ENCODE measurements around the gene TUBGCP2.
A peak's percentile ranks its signal among the peaks of the same experiment; 100 is the strongest.

TUBGCP2 gene

GRCh38 chr10:133293810-133294119, 14.9 kb downstream of the TUBGCP2 start:
- H3K27ac ChIP-seq (ENCODE audit: low read depth, low read length) = peak overlapping the region; percentile 43
- no peaks in the 10 kb centered on the region for H3K9me3 ChIP-seq (ENCODE audit: control insufficient read depth in 5 of 5, low read length in 5 of 5)
- H3K36me3 ChIP-seq (ENCODE audit: control insufficient read depth in 5 of 5, insufficient read depth in 5 of 5, low read length in 5 of 5) = peaks cover 0 to 94% (median 84%) of the 10 kb centered on the region in 5 donors
- peak overlapping the region in 1 of 5 donors; percentile 7 for H3K9ac ChIP-seq (ENCODE audit: low read length in 5 of 5)
- H3K4me3 ChIP-seq (ENCODE audit: low read depth in 1 of 5, low read length in 5 of 5) = no peak overlapping the region
- peaks cover 0 to 22% (median 14%) of the 10 kb centered on the region in 5 donors for H3K4me1 ChIP-seq (ENCODE audit: control insufficient read depth in 5 of 5, insufficient read depth in 5 of 5, low read length in 5 of 5)
- H3K27me3 ChIP-seq (ENCODE audit: control insufficient read depth in 5 of 5, insufficient read depth in 4 of 5, low read length in 5 of 5) = no peaks in the 10 kb centered on the region

GRCh38 chr10:133292919-133293809, 15.5 kb downstream of the TUBGCP2 start:
- Histone ChIP-seq H3K4me3 (ENCODE audit: low read depth in 1 of 5, low read length in 5 of 5) (no peak overlapping the region), H3K27ac (ENCODE audit: low read depth, low read length) (peak overlapping the region; percentile 43), H3K9me3 (ENCODE audit: control insufficient read depth in 5 of 5, low read length in 5 of 5) (no peaks in the 10 kb centered on the region), H3K4me1 (ENCODE audit: control insufficient read depth in 5 of 5, insufficient read depth in 5 of 5, low read length in 5 of 5) (peaks cover 0 to 22% (median 14%) of the 10 kb centered on the region in 5 donors), H3K9ac (ENCODE audit: low read length in 5 of 5) (no peak overlapping the region), H3K36me3 (ENCODE audit: control insufficient read depth in 5 of 5, insufficient read depth in 5 of 5, low read length in 5 of 5) (peaks cover 0 to 94% (median 84%) of the 10 kb centered on the region in 5 donors), H3K27me3 (ENCODE audit: control insufficient read depth in 5 of 5, insufficient read depth in 4 of 5, low read length in 5 of 5) (no peaks in the 10 kb centered on the region)

- Histone ChIP-seq H3K4me3 (ENCODE audit: low read depth in 1 of 5, low read length in 5 of 5) (no peak overlapping the region), H3K9me3 (ENCODE audit: control insufficient read depth in 5 of 5, low read length in 5 of 5) (no peaks in the 10 kb centered on the region), H3K4me1 (ENCODE audit: control insufficient read depth in 5 of 5, insufficient read depth in 5 of 5, low read length in 5 of 5) (peaks cover 0 to 21% (median 14%) of the 10 kb centered on the region in 5 donors), H3K36me3 (ENCODE audit: control insufficient read depth in 5 of 5, insufficient read depth in 5 of 5, low read length in 5 of 5) (peaks cover 4 to 92% (median 82%) of the 10 kb centered on the region in 5 donors), H3K9ac (ENCODE audit: low read length in 5 of 5) (no peak overlapping the region), H3K27me3 (ENCODE audit: control insufficient read depth in 5 of 5, insufficient read depth in 4 of 5, low read length in 5 of 5) (no peaks in the 10 kb centered on the region), H3K27ac (ENCODE audit: low read depth, low read length) (no peak overlapping the region)
These were observed 18.9 kb downstream of the TUBGCP2 start for GRCh38 chr10:133289761-133290160.

- no peak overlapping the region for H3K9ac ChIP-seq (ENCODE audit: low read length in 5 of 5)
- no peaks in the 10 kb centered on the region for H3K27me3 ChIP-seq (ENCODE audit: control insufficient read depth in 5 of 5, insufficient read depth in 4 of 5, low read length in 5 of 5)
- H3K27ac ChIP-seq (ENCODE audit: low read depth, low read length) = no peak overlapping the region
- peaks cover 0 to 3% (median 1%) of the 10 kb centered on the region in 5 donors for H3K4me1 ChIP-seq (ENCODE audit: control insufficient read depth in 5 of 5, insufficient read depth in 5 of 5, low read length in 5 of 5)
- H3K36me3 ChIP-seq (ENCODE audit: control insufficient read depth in 5 of 5, insufficient read depth in 5 of 5, low read length in 5 of 5) = peaks cover 4 to 92% (median 82%) of the 10 kb centered on the region in 5 donors
- no peaks in the 10 kb centered on the region for H3K9me3 ChIP-seq (ENCODE audit: control insufficient read depth in 5 of 5, low read length in 5 of 5)
- H3K4me3 ChIP-seq (ENCODE audit: low read depth in 1 of 5, low read length in 5 of 5) = no peak overlapping the region
These were observed 20.7 kb downstream of the TUBGCP2 start for GRCh38 chr10:133287832-133288500.

GRCh38 chr10:133286366-133286765, 22.3 kb downstream of the TUBGCP2 start:
- Histone ChIP-seq H3K4me3 (ENCODE audit: low read depth in 1 of 5, low read length in 5 of 5) (no peak overlapping the region), H3K27ac (ENCODE audit: low read depth, low read length) (no peak overlapping the region), H3K36me3 (ENCODE audit: control insufficient read depth in 5 of 5, insufficient read depth in 5 of 5, low read length in 5 of 5) (peaks cover 4 to 96% (median 90%) of the 10 kb centered on the region in 5 donors), H3K9ac (ENCODE audit: low read length in 5 of 5) (no peak overlapping the region), H3K9me3 (ENCODE audit: control insufficient read depth in 5 of 5, low read length in 5 of 5) (no peaks in the 10 kb centered on the region), H3K4me1 (ENCODE audit: control insufficient read depth in 5 of 5, insufficient read depth in 5 of 5, low read length in 5 of 5) (no peaks in the 10 kb centered on the region), H3K27me3 (ENCODE audit: control insufficient read depth in 5 of 5, insufficient read depth in 4 of 5, low read length in 5 of 5) (no peaks in the 10 kb centered on the region)

- Histone ChIP-seq H3K4me3 (ENCODE audit: low read depth in 1 of 5, low read length in 5 of 5) (no peak overlapping the region), H3K4me1 (ENCODE audit: control insufficient read depth in 5 of 5, insufficient read depth in 5 of 5, low read length in 5 of 5) (no peaks in the 10 kb centered on the region), H3K27ac (ENCODE audit: low read depth, low read length) (no peak overlapping the region), H3K27me3 (ENCODE audit: control insufficient read depth in 5 of 5, insufficient read depth in 4 of 5, low read length in 5 of 5) (no peaks in the 10 kb centered on the region), H3K9ac (ENCODE audit: low read length in 5 of 5) (no peak overlapping the region), H3K9me3 (ENCODE audit: control insufficient read depth in 5 of 5, low read length in 5 of 5) (no peaks in the 10 kb centered on the region), H3K36me3 (ENCODE audit: control insufficient read depth in 5 of 5, insufficient read depth in 5 of 5, low read length in 5 of 5) (peaks cover 4 to 98% (median 93%) of the 10 kb centered on the region in 5 donors)
These were observed 23.5 kb downstream of the TUBGCP2 start for GRCh38 chr10:133285217-133285616.

- no peak overlapping the region for H3K9ac ChIP-seq (ENCODE audit: low read length in 5 of 5)
- H3K27ac ChIP-seq (ENCODE audit: low read depth, low read length) = no peak overlapping the region
- H3K4me1 ChIP-seq (ENCODE audit: control insufficient read depth in 5 of 5, insufficient read depth in 5 of 5, low read length in 5 of 5) = peaks cover 0 to under 1% (median 0%) of the 10 kb centered on the region in 5 donors
- no peaks in the 10 kb centered on the region for H3K9me3 ChIP-seq (ENCODE audit: control insufficient read depth in 5 of 5, low read length in 5 of 5)
- peaks cover 4 to 98% (median 95%) of the 10 kb centered on the region in 5 donors for H3K36me3 ChIP-seq (ENCODE audit: control insufficient read depth in 5 of 5, insufficient read depth in 5 of 5, low read length in 5 of 5)
- H3K4me3 ChIP-seq (ENCODE audit: low read depth in 1 of 5, low read length in 5 of 5) = no peak overlapping the region
- no peaks in the 10 kb centered on the region for H3K27me3 ChIP-seq (ENCODE audit: control insufficient read depth in 5 of 5, insufficient read depth in 4 of 5, low read length in 5 of 5)
These were observed 24.7 kb downstream of the TUBGCP2 start for GRCh38 chr10:133283931-133284330.

- Histone ChIP-seq H3K27ac (ENCODE audit: low read depth, low read length) (no peak overlapping the region), H3K9me3 (ENCODE audit: control insufficient read depth in 5 of 5, low read length in 5 of 5) (no peaks in the 10 kb centered on the region), H3K27me3 (ENCODE audit: control insufficient read depth in 5 of 5, insufficient read depth in 4 of 5, low read length in 5 of 5) (no peaks in the 10 kb centered on the region), H3K9ac (ENCODE audit: low read length in 5 of 5) (no peak overlapping the region), H3K36me3 (ENCODE audit: control insufficient read depth in 5 of 5, insufficient read depth in 5 of 5, low read length in 5 of 5) (peaks cover 4 to 92% (median 88%) of the 10 kb centered on the region in 5 donors), H3K4me3 (ENCODE audit: low read depth in 1 of 5, low read length in 5 of 5) (no peak overlapping the region), H3K4me1 (ENCODE audit: control insufficient read depth in 5 of 5, insufficient read depth in 5 of 5, low read length in 5 of 5) (peaks cover 0 to 11% (median 0%) of the 10 kb centered on the region in 5 donors)
These were observed 25.8 kb downstream of the TUBGCP2 start for GRCh38 chr10:133282846-133283390.

GRCh38 chr10:133281628-133282372, 26.9 kb downstream of the TUBGCP2 start:
- Histone ChIP-seq H3K9me3 (ENCODE audit: control insufficient read depth in 5 of 5, low read length in 5 of 5) (no peaks in the 10 kb centered on the region), H3K36me3 (ENCODE audit: control insufficient read depth in 5 of 5, insufficient read depth in 5 of 5, low read length in 5 of 5) (peaks cover 4 to 83% (median 81%) of the 10 kb centered on the region in 5 donors), H3K27ac (ENCODE audit: low read depth, low read length) (no peak overlapping the region), H3K4me1 (ENCODE audit: control insufficient read depth in 5 of 5, insufficient read depth in 5 of 5, low read length in 5 of 5) (peaks cover 0 to 18% (median 5%) of the 10 kb centered on the region in 5 donors), H3K27me3 (ENCODE audit: control insufficient read depth in 5 of 5, insufficient read depth in 4 of 5, low read length in 5 of 5) (peaks cover 0 to 4% (median 0%) of the 10 kb centered on the region in 5 donors), H3K9ac (ENCODE audit: low read length in 5 of 5) (no peak overlapping the region), H3K4me3 (ENCODE audit: low read depth in 1 of 5, low read length in 5 of 5) (no peak overlapping the region)
